ENCODE data around the gene HIPK4.

HIPK4 gene

DNA sequence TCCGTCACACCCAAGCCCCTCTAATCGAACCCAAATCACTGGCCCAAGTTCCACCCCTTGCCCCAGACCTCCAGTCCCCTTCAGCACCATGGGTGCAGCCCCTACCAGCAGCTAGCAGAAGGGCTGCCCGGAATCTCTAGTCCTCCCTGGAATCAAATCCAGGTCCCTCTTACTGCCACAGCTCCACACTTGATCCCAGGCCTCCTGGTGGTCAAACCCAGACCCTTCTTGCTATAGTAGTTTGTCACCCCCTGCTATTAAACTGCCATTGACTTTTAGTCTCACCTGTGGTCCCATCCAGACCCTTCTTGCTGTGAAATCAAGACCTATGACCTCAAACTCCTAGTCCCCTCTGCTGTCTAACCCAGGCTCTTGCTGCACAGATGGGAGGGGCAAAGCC lies 8.7 kb downstream of the HIPK4 start:
- Histone ChIP-seq H3K9me2 (replicated peaks; ENCODE audit: low read depth, low read length) (no peaks in the 10 kb centered on the region), H2AFZ (ENCODE audit: low read length) (no peak overlapping the region), H3K9me3 (ENCODE audit: insufficient read depth, low read depth, low read length) (no peaks in the 10 kb centered on the region), H3K79me2 (ENCODE audit: insufficient read depth, low read length) (no peaks in the 10 kb centered on the region), H3K9ac (ENCODE audit: low read depth, low read length, poor library complexity, severe bottlenecking) (no peak overlapping the region), H3K4me3 (ENCODE audit: low read length, poor library complexity, severe bottlenecking) (no peak overlapping the region), H4K20me1 (ENCODE audit: insufficient read depth, low read length, poor library complexity, severe bottlenecking) (no peaks in the 10 kb centered on the region), H3K27me3 (ENCODE audit: insufficient read depth, low read length, poor library complexity, severe bottlenecking) (no peaks in the 10 kb centered on the region), H3K4me1 (ENCODE audit: insufficient read depth, low read length, poor library complexity, severe bottlenecking) (no peaks in the 10 kb centered on the region), H3F3A (ENCODE audit: low read depth) (no peaks in the 10 kb centered on the region), H3K4me2 (ENCODE audit: low read depth, low read length, poor library complexity, severe bottlenecking) (no peak overlapping the region), H3K36me3 (ENCODE audit: insufficient read depth, low read length) (no peaks in the 10 kb centered on the region)
- no peak for TF ChIP-seq EZH2phosphoT487 (IDR thresholded peaks at IDR 0.05; ENCODE audit: borderline replicate concordance)
- TF ChIP-seq, protein P1, sequence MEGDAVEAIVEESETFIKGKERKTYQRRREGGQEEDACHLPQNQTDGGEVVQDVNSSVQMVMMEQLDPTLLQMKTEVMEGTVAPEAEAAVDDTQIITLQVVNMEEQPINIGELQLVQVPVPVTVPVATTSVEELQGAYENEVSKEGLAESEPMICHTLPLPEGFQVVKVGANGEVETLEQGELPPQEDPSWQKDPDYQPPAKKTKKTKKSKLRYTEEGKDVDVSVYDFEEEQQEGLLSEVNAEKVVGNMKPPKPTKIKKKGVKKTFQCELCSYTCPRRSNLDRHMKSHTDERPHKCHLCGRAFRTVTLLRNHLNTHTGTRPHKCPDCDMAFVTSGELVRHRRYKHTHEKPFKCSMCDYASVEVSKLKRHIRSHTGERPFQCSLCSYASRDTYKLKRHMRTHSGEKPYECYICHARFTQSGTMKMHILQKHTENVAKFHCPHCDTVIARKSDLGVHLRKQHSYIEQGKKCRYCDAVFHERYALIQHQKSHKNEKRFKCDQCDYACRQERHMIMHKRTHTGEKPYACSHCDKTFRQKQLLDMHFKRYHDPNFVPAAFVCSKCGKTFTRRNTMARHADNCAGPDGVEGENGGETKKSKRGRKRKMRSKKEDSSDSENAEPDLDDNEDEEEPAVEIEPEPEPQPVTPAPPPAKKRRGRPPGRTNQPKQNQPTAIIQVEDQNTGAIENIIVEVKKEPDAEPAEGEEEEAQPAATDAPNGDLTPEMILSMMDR (conservative IDR thresholded peaks at IDR 0.05; ENCODE audit: low read length) = no peak

DNA sequence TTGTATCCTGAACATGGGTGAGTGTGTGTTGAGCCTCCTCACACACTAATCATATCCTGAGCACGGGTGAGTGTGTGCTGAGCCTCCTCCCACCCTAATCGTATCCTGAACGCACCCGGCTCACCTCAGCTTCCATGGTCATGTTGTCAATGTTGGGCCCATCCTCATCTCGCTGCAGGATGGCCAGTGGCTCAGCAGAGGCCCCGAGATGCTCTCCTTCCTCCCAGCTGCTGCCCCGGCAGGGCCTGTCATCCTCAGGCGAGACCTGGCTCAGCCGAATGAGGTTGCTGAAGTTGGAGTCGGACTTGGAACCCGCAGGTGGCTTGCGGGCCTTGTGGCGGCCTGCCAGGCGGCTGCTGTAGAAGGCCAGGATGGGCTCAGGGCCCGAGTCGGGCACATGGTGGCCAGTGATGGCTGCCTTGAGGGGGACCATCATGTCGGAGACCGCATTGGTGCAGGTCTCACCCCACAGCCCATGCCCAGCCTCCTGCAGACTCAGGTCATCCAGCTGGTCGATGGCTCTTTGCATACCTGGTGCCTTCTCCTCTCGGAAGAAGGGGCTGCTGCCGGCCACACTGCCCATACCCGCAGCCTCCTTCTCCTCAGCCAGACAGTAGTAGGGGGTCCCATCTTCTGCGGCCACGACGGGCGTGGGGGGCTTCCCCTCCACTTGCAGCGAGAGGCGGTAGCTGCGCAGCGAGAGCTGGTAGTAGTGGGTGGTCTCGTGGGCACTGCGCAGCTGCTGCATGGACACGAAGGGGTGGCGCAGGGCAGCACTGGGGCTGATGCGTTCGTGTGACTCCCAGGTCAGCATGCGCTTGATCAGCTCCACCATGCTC lies 9.6 kb downstream of the HIPK4 start:
- Histone ChIP-seq H3K4me1 (ENCODE audit: insufficient read depth, low read length, poor library complexity, severe bottlenecking) (no peaks in the 10 kb centered on the region), H3K36me3 (ENCODE audit: insufficient read depth, low read length) (no peaks in the 10 kb centered on the region), H3K4me3 (ENCODE audit: low read length, poor library complexity, severe bottlenecking) (no peak overlapping the region), H4K20me1 (ENCODE audit: insufficient read depth, low read length, poor library complexity, severe bottlenecking) (no peaks in the 10 kb centered on the region), H3K9me2 (replicated peaks; ENCODE audit: low read depth, low read length) (no peaks in the 10 kb centered on the region), H3K79me2 (ENCODE audit: insufficient read depth, low read length) (no peaks in the 10 kb centered on the region), H3K4me2 (ENCODE audit: low read depth, low read length, poor library complexity, severe bottlenecking) (no peak overlapping the region), H2AFZ (ENCODE audit: low read length) (no peak overlapping the region), H3K27me3 (ENCODE audit: insufficient read depth, low read length, poor library complexity, severe bottlenecking) (no peaks in the 10 kb centered on the region), H3K9ac (ENCODE audit: low read depth, low read length, poor library complexity, severe bottlenecking) (no peak overlapping the region), H3K9me3 (ENCODE audit: insufficient read depth, low read depth, low read length) (no peaks in the 10 kb centered on the region), H3F3A (ENCODE audit: low read depth) (no peaks in the 10 kb centered on the region)
- TF ChIP-seq, protein P1 (conservative IDR thresholded peaks at IDR 0.05; ENCODE audit: low read length) = no peak
- no peak for TF ChIP-seq EZH2phosphoT487 (IDR thresholded peaks at IDR 0.05; ENCODE audit: borderline replicate concordance)

DNA sequence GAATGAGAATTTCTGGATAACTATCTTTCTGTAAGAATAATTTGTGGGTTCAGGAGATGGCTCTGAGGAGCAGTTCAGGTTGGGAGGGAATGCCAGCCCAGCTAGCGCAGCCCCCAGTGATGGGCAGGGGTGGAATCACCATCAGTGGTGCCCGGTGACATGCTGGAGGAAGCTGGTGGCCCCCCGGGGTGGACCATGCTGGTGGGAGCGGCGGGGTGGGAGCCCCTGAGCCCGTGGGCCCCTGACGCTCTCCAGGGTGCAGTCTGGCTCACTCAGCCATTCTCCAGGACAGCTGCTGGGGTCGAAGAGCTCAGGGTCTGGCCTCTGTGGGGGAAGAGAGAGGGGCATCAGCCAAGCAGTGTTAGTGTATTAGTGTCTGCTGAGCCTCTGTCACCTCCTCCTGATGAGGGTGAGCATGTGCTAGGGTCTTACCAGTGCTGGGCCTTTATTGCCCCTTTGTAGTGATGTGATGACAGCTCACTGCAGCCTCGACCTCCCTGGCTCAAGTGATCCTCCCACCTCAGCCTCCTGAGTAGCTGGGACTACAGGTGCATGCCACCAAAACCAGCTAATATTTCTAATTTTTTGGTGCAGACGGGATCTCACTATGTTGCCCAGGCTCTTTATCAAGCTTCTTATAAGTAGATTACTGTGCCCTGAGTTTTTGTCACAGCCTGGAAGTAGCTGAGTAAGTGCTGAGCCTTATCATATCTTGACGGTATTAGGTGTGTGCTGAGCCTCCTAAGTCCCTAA lies 10.4 kb downstream of the HIPK4 start:
- no peaks in the 10 kb centered on the region for H3K27me3 ChIP-seq (ENCODE audit: insufficient read depth, low read length, poor library complexity, severe bottlenecking)
- H3F3A ChIP-seq (ENCODE audit: low read depth) = no peaks in the 10 kb centered on the region
- no peaks in the 10 kb centered on the region for H4K20me1 ChIP-seq (ENCODE audit: insufficient read depth, low read length, poor library complexity, severe bottlenecking)
- no peaks in the 10 kb centered on the region for H3K9me3 ChIP-seq (ENCODE audit: insufficient read depth, low read depth, low read length)
- no peak overlapping the region for H3K4me2 ChIP-seq (ENCODE audit: low read depth, low read length, poor library complexity, severe bottlenecking)
- no peaks in the 10 kb centered on the region for H3K9me2 ChIP-seq (replicated peaks; ENCODE audit: low read depth, low read length)
- H2AFZ ChIP-seq (ENCODE audit: low read length) = no peak overlapping the region
- no peaks in the 10 kb centered on the region for H3K79me2 ChIP-seq (ENCODE audit: insufficient read depth, low read length)
- H3K4me1 ChIP-seq (ENCODE audit: insufficient read depth, low read length, poor library complexity, severe bottlenecking) = no peaks in the 10 kb centered on the region
- no peak overlapping the region for H3K4me3 ChIP-seq (ENCODE audit: low read length, poor library complexity, severe bottlenecking)
- TF ChIP-seq EZH2phosphoT487 (IDR thresholded peaks at IDR 0.05; ENCODE audit: borderline replicate concordance) = no peak
- TF ChIP-seq, protein P1 (conservative IDR thresholded peaks at IDR 0.05; ENCODE audit: low read length) = no peak
- no peak overlapping the region for H3K9ac ChIP-seq (ENCODE audit: low read depth, low read length, poor library complexity, severe bottlenecking)
- H3K36me3 ChIP-seq (ENCODE audit: insufficient read depth, low read length) = no peaks in the 10 kb centered on the region
